Chondrocyte (in vitro differentiated cells): ENCODE measurements around the gene RXFP3. TPM values are rescaled to one million over a fixed set of nuclear protein-coding genes. Genes with fewer than 3 reads are reported as not detected.

Source experiments
- DNase-seq: peaks from one replicate; pipeline ENCODE4 v3.0.0; 2021; ENCODE audit warnings: mixed read lengths, low spot score
- H3K27ac Mint-ChIP-seq: one replicate; pipeline ENCODE4 v1.8.0; 2021; ENCODE audit warnings: mild to moderate bottlenecking, moderate library complexity, mixed read lengths; ENCODE audit not compliant: unreplicated experiment
- H3K27me3 Mint-ChIP-seq: 2 replicates; pipeline ENCODE4 v1.8.0; 2021; ENCODE audit warnings: low read depth, mixed read lengths
- H3K36me3 Mint-ChIP-seq: 2 replicates; pipeline ENCODE4 v1.8.0; 2021; ENCODE audit warnings: low read depth, mixed read lengths
- H3K4me1 Mint-ChIP-seq: 2 replicates; pipeline ENCODE4 v1.8.0; 2021; ENCODE audit warnings: low read depth, mild to moderate bottlenecking, mixed read lengths
- H3K4me3 Mint-ChIP-seq: one replicate; pipeline ENCODE4 v1.8.0; 2021; ENCODE audit warnings: mild to moderate bottlenecking, moderate library complexity, mixed read lengths; ENCODE audit not compliant: unreplicated experiment
- H3K9me3 Mint-ChIP-seq: 2 replicates; pipeline ENCODE4 v1.8.0; 2021; ENCODE audit warnings: low read depth, mixed read lengths
- long read RNA-seq: library from polyadenylated mRNA; stranded (forward); transcript quantifications from one replicate; pipeline ENCODE4 v2.0.0, GENCODE V29; 2021
- total RNA-seq: library from RNA; stranded (reverse); gene quantifications from 3 replicates; pipeline ENCODE4 v1.2.1, GENCODE V29; 2021
- TF ChIP-seq, protein P1 (sequence below): fragments of 200-600 bp; sonication (generic); IDR thresholded peaks from 2 replicates; pipeline ENCODE4 v1.5.0; 2021; ENCODE audit warnings: antibody characterized with exemption, mild to moderate bottlenecking, moderate library complexity

Gene RXFP3
- not detected in 3 replicates for total RNA-seq
- long read RNA-seq, result 0 reads

- TF ChIP-seq, protein P1, sequence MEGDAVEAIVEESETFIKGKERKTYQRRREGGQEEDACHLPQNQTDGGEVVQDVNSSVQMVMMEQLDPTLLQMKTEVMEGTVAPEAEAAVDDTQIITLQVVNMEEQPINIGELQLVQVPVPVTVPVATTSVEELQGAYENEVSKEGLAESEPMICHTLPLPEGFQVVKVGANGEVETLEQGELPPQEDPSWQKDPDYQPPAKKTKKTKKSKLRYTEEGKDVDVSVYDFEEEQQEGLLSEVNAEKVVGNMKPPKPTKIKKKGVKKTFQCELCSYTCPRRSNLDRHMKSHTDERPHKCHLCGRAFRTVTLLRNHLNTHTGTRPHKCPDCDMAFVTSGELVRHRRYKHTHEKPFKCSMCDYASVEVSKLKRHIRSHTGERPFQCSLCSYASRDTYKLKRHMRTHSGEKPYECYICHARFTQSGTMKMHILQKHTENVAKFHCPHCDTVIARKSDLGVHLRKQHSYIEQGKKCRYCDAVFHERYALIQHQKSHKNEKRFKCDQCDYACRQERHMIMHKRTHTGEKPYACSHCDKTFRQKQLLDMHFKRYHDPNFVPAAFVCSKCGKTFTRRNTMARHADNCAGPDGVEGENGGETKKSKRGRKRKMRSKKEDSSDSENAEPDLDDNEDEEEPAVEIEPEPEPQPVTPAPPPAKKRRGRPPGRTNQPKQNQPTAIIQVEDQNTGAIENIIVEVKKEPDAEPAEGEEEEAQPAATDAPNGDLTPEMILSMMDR, result no peak
- peak within 1 kb of the TSS; percentile 83 for H3K4me3 Mint-ChIP-seq
- peaks cover 5% of the 10 kb centered on the region for H3K4me1 Mint-ChIP-seq
- H3K36me3 Mint-ChIP-seq, result no peaks in the 10 kb centered on the region
- H3K27ac Mint-ChIP-seq, result no peak within 1 kb of the TSS
- peaks cover 21% of the 10 kb centered on the region for H3K27me3 Mint-ChIP-seq
- no peak for DNase-seq
- H3K9me3 Mint-ChIP-seq, result no peaks in the 10 kb centered on the region
These were observed at the start of gene RXFP3 for GRCh38 chr5:33936381-33937016. TSS of gene RXFP3 (plus strand) at chr5:33936386. CDS start at chr5:33936741, 355 bp downstream.

DNA sequence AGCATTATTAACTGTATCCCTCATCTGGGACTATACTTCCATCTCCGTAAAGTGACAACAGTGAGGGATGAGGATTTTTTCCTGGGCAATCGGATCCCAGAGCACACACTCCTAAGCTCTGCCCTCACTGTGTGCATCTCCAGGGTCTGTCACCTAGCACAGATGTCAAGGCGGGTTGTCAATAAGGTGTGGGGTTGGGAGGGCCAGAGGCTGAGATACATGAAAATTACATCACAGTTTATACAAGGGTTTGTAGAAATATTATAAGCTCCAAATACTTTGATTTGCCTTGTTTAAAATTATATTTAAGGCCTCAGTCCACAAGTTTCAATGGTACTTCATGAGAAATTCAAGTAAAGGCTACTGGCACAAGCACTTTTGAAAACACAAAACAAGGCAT, 48.9 kb upstream of the RXFP3 start:
- H3K4me3 Mint-ChIP-seq, result no peak overlapping the region

GRCh38 chr5:33888587-33888986, 47.6 kb upstream of the RXFP3 start:
- no peak for DNase-seq
- TF ChIP-seq, protein P1, result no peak
- Mint-ChIP-seq H3K4me3 (no peak overlapping the region), H3K9me3 (no peaks in the 10 kb centered on the region), H3K36me3 (peaks cover 3% of the 10 kb centered on the region), H3K27ac (no peak overlapping the region), H3K27me3 (no peaks in the 10 kb centered on the region), H3K4me1 (peaks cover 46% of the 10 kb centered on the region)

More for the DNA sequence above, 48.9 kb upstream of the RXFP3 start:
- Mint-ChIP-seq H3K27ac (no peak overlapping the region), H3K4me1 (peaks cover 33% of the 10 kb centered on the region), H3K27me3 (no peaks in the 10 kb centered on the region), H3K9me3 (no peaks in the 10 kb centered on the region), H3K36me3 (peaks cover 3% of the 10 kb centered on the region)
- TF ChIP-seq, protein P1, result no peak
- no peak for DNase-seq

DNA sequence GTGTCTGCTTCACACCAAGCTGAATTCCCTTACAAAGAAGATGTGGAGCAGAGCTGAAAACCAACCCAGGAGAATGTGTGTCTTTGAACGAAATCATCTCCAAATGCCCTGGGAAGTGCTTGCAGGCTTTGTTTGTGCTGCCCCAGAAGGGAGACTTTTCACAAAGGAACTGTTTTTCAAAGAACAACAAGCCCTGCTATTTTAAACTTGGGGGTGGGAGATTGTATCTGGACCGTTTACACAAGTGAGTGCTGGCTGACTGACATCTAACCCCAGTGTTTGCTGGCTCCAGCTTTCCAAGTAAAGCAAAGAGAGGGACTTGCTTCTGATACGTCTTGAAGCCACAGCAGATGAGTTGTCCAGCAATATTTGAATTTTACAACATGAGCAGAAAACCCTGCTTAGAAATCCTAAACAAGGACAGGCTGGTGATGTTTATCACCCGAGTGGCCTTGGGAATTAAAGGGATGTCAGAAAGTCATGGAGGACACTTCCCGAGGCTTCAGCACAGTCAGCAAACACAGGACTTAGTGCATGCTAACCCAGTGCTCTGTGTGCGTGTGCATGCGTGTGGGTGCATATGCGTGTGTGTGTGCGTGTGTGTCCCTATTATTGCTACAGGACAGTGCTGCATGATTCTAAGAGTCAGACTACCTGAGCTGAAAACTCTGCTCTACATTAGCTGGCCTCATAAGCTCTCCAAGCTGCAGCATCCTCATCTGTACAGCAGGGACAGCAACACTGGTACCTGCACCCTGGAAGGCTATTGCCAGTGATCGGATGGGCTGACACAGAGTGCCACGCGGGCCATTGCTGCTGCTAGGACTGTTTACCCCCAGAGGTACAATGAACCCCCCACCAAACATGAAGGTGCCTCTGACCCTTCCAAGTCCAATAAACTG, 45.8 kb upstream of the RXFP3 start:
- Mint-ChIP-seq H3K4me1 (peaks cover 64% of the 10 kb centered on the region), H3K27ac (peak overlapping the region; percentile 43), H3K9me3 (no peaks in the 10 kb centered on the region), H3K27me3 (no peaks in the 10 kb centered on the region), H3K4me3 (peak overlapping the region; percentile 77), H3K36me3 (no peaks in the 10 kb centered on the region)
- TF ChIP-seq, protein P1, result peak; percentile 47
- DNase-seq, result no peak

DNA sequence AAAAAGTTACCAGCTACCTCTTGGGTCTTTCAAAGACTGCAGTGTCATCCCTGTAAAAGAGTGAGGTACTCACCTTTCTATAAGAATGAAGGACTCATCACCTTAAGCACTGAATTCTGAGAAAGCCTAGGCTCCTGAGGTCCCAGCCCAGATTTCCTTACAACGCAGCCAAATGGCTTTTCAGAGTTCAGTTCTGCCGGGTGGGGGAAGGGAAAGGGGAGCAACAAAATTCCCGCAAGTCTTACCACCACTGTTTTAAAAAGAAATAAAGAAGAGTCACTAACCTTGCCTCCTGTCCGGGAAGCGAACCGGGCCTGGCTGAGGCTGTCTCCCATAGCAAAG, 44.8 kb upstream of the RXFP3 start:
- Mint-ChIP-seq H3K36me3 (no peaks in the 10 kb centered on the region), H3K4me3 (peak overlapping the region; percentile 77), H3K27me3 (no peaks in the 10 kb centered on the region), H3K4me1 (peaks cover 68% of the 10 kb centered on the region), H3K27ac (peak overlapping the region; percentile 77), H3K9me3 (no peaks in the 10 kb centered on the region)
- TF ChIP-seq, protein P1, result no peak
- no peak for DNase-seq
